ENCODE results near the gene TMEM151B.

- no peak for TF ChIP-seq CTCF (IDR thresholded peaks at IDR 0.05; ENCODE audit: insufficient read depth, low read depth, low read length)
- no peak for TF ChIP-seq EZH2 (IDR thresholded peaks at IDR 0.05; ENCODE audit: insufficient read depth, low read length)
Measured at GRCh38 chr6:44257753-44258324, 12.4 kb upstream of the TMEM151B start.

All from astrocyte (in vitro differentiated cells and primary cell).